ENCODE measurements around the gene RGS11. TPM values are rescaled to one million over a fixed set of nuclear protein-coding genes. Genes with fewer than 3 reads are reported as not detected.

The RGS11 gene
- polyA plus RNA-seq, 1 donor (not counting 4 experiments of a cell fraction or from before 2014, with no cell fraction given): not detected

GRCh38 chr16:316741-317464, 41.2 kb upstream of the RGS11 start:
- no peak for TF ChIP-seq CTCF (optimal IDR thresholded peaks at IDR 0.05 in 1 of 3, IDR thresholded peaks at IDR 0.05 in 1 of 3, conservative IDR thresholded peaks at IDR 0.05 in 1 of 3; ENCODE audit: extremely low read depth in 1 of 3, insufficient read depth in 2 of 3, low read length in 3 of 3)
- TF ChIP-seq EZH2 (IDR thresholded peaks at IDR 0.05; ENCODE audit: low read length): no peak
- no peaks in the 10 kb centered on the region for H3K4me1 ChIP-seq (ENCODE audit: control insufficient read depth, extremely low read depth, insufficient read depth, low read length)
- no peak overlapping the region for H3K9ac ChIP-seq (ENCODE audit: control insufficient read depth, extremely low read depth, insufficient read depth, low read length)
- DNase-seq (ENCODE audit: low read depth, low spot score) (no peak), FAIRE-seq (no peak)
- H3K9me3 ChIP-seq (ENCODE audit: control insufficient read depth, low read depth, low read length): no peaks in the 10 kb centered on the region
- H3K4me3 ChIP-seq (ENCODE audit: control insufficient read depth in 2 of 3, extremely low read depth in 1 of 3, insufficient read depth in 2 of 3, low read depth in 1 of 3, low read length in 3 of 3): no peak overlapping the region
- H3K36me3 ChIP-seq (ENCODE audit: control insufficient read depth in 2 of 2, extremely low read depth in 1 of 2, insufficient read depth in 2 of 2, low read length in 2 of 2): peaks cover 22 to 29% of the 10 kb centered on the region in 2 experiments
- peaks cover 19% of the 10 kb centered on the region for H4K20me1 ChIP-seq (ENCODE audit: control insufficient read depth, extremely low read depth, insufficient read depth, low read length)
- no peak overlapping the region for H3K4me2 ChIP-seq (ENCODE audit: control insufficient read depth, extremely low read depth, insufficient read depth, low read depth, low read length)
- no peak overlapping the region for H2AFZ ChIP-seq (ENCODE audit: control insufficient read depth, low read length)
- no peaks in the 10 kb centered on the region for H3K9me1 ChIP-seq (ENCODE audit: control insufficient read depth, extremely low read depth, insufficient read depth, low read length)
- no peak overlapping the region for H3K27ac ChIP-seq (ENCODE audit: control insufficient read depth, insufficient read depth, low read length)
- no peaks in the 10 kb centered on the region for H3K27me3 ChIP-seq (ENCODE audit: control insufficient read depth, extremely low read depth, insufficient read depth, low read length)
- peaks cover 78% of the 10 kb centered on the region for H3K79me2 ChIP-seq (ENCODE audit: control insufficient read depth, insufficient read depth, low read length)
- dilution Hi-C loops (cut with MboI; ENCODE audit: extremely low pct_ligation_motif_present, low sequenced_read_pairs): no loop called here

GRCh38 chr16:314795-315299, 39.1 kb upstream of the RGS11 start:
- Histone ChIP-seq H3K79me2 (ENCODE audit: control insufficient read depth, insufficient read depth, low read length) (peaks cover 68% of the 10 kb centered on the region), H3K4me1 (ENCODE audit: control insufficient read depth, extremely low read depth, insufficient read depth, low read length) (no peaks in the 10 kb centered on the region), H3K9me3 (ENCODE audit: control insufficient read depth, low read depth, low read length) (no peaks in the 10 kb centered on the region), H3K4me2 (ENCODE audit: control insufficient read depth, extremely low read depth, insufficient read depth, low read depth, low read length) (no peak overlapping the region), H3K9me1 (ENCODE audit: control insufficient read depth, extremely low read depth, insufficient read depth, low read length) (no peaks in the 10 kb centered on the region), H3K27ac (ENCODE audit: control insufficient read depth, insufficient read depth, low read length) (no peak overlapping the region), H4K20me1 (ENCODE audit: control insufficient read depth, extremely low read depth, insufficient read depth, low read length) (peaks cover 9% of the 10 kb centered on the region), H3K36me3 (ENCODE audit: control insufficient read depth in 2 of 2, extremely low read depth in 1 of 2, insufficient read depth in 2 of 2, low read length in 2 of 2) (peaks cover 22 to 34% of the 10 kb centered on the region in 2 experiments), H2AFZ (ENCODE audit: control insufficient read depth, low read length) (no peak overlapping the region), H3K4me3 (ENCODE audit: control insufficient read depth in 2 of 3, extremely low read depth in 1 of 3, insufficient read depth in 2 of 3, low read depth in 1 of 3, low read length in 3 of 3) (no peak overlapping the region), H3K27me3 (ENCODE audit: control insufficient read depth, extremely low read depth, insufficient read depth, low read length) (no peaks in the 10 kb centered on the region), H3K9ac (ENCODE audit: control insufficient read depth, extremely low read depth, insufficient read depth, low read length) (no peak overlapping the region)
- no peak for DNase-seq (ENCODE audit: low read depth, low spot score)
- TF ChIP-seq CTCF (optimal IDR thresholded peaks at IDR 0.05 in 1 of 3, IDR thresholded peaks at IDR 0.05 in 1 of 3, conservative IDR thresholded peaks at IDR 0.05 in 1 of 3; ENCODE audit: extremely low read depth in 1 of 3, insufficient read depth in 2 of 3, low read length in 3 of 3) (no peak), EZH2 (IDR thresholded peaks at IDR 0.05; ENCODE audit: low read length) (no peak)
- dilution Hi-C loops (cut with MboI; ENCODE audit: extremely low pct_ligation_motif_present, low sequenced_read_pairs): no loop called here
- no peak for FAIRE-seq
